Measurements from ENCODE around the gene ARL5C.

The ARL5C gene

GRCh38 chr17:39141294-39141693, 24.7 kb downstream of the ARL5C start:
- peak; percentile 96 for TF ChIP-seq ZNF8 (CRISPR knock-in tag; IDR thresholded peaks at IDR 0.05)
- TF ChIP-seq TOX (CRISPR knock-in tag; IDR thresholded peaks at IDR 0.05; ENCODE audit: borderline replicate concordance): no peak
- no peak for ATAC-seq

DNA sequence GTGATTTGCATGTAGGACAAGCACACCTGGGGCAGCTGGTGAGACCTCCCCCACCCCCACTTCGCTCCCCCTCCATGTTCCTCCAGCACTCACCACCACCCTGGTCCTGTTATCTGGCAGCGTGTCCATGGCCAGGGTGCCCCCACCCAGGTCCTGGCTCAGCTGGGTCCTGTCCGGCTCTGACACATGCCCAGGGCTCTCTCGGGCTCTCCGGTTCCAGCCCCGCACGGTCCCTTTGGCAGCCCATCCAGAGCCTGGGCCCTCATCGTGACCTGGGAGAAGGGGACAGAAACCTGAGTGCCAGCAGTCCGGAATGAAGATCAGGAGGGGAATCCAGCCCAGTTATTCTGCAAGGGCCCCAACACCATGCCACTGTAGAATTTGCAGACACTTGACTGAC, 26.4 kb downstream of the ARL5C start:
- ATAC-seq: no peak
- no peak for TF ChIP-seq ARNTL (CRISPR knock-in tag; IDR thresholded peaks at IDR 0.05; ENCODE audit: borderline replicate concordance, low read depth)

GRCh38 chr17:39139161-39139511, 26.8 kb downstream of the ARL5C start:
- peak; percentile 94 for ATAC-seq
- TF ChIP-seq ZFP30 (CRISPR knock-in tag; IDR thresholded peaks at IDR 0.05): no peak
- TF ChIP-seq TOX (CRISPR knock-in tag; IDR thresholded peaks at IDR 0.05; ENCODE audit: borderline replicate concordance): no peak
- no peak for TF ChIP-seq RARB (CRISPR knock-in tag; IDR thresholded peaks at IDR 0.05)
- no peak for TF ChIP-seq ZC3H10 (CRISPR knock-in tag; IDR thresholded peaks at IDR 0.05)
- TF ChIP-seq GLIS3 (CRISPR knock-in tag; IDR thresholded peaks at IDR 0.05): no peak
- no peak for TF ChIP-seq ZNF70 (CRISPR knock-in tag; IDR thresholded peaks at IDR 0.05)
- TF ChIP-seq CSDC2 (CRISPR knock-in tag; IDR thresholded peaks at IDR 0.05): no peak
- TF ChIP-seq PPARA (CRISPR knock-in tag; IDR thresholded peaks at IDR 0.05; ENCODE audit: borderline replicate concordance): no peak
- TF ChIP-seq ARNTL (CRISPR knock-in tag; IDR thresholded peaks at IDR 0.05; ENCODE audit: borderline replicate concordance, low read depth): no peak
- no peak for TF ChIP-seq BACH2 (CRISPR knock-in tag; IDR thresholded peaks at IDR 0.05; ENCODE audit: borderline replicate concordance)
- TF ChIP-seq SNAI2 (CRISPR knock-in tag; IDR thresholded peaks at IDR 0.05): no peak
- TF ChIP-seq ZNF565 (CRISPR knock-in tag; conservative IDR thresholded peaks at IDR 0.05; ENCODE audit: low read depth): no peak
- no peak for TF ChIP-seq ZNF8 (CRISPR knock-in tag; IDR thresholded peaks at IDR 0.05)
- TF ChIP-seq, protein P1, sequence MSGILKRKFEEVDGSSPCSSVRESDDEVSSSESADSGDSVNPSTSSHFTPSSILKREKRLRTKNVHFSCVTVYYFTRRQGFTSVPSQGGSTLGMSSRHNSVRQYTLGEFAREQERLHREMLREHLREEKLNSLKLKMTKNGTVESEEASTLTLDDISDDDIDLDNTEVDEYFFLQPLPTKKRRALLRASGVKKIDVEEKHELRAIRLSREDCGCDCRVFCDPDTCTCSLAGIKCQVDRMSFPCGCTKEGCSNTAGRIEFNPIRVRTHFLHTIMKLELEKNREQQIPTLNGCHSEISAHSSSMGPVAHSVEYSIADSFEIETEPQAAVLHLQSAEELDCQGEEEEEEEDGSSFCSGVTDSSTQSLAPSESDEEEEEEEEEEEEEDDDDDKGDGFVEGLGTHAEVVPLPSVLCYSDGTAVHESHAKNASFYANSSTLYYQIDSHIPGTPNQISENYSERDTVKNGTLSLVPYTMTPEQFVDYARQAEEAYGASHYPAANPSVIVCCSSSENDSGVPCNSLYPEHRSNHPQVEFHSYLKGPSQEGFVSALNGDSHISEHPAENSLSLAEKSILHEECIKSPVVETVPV (CRISPR knock-in tag; IDR thresholded peaks at IDR 0.05): no peak
- no peak for TF ChIP-seq TSHZ2 (CRISPR knock-in tag; IDR thresholded peaks at IDR 0.05)
- no peak for TF ChIP-seq ISL1 (CRISPR knock-in tag; IDR thresholded peaks at IDR 0.05)
- no peak for TF ChIP-seq ZFP3 (CRISPR knock-in tag; IDR thresholded peaks at IDR 0.05)

- TF ChIP-seq ZNF565 (CRISPR knock-in tag; conservative IDR thresholded peaks at IDR 0.05; ENCODE audit: low read depth) (no peak), ZFP3 (CRISPR knock-in tag; IDR thresholded peaks at IDR 0.05) (no peak), SNAI2 (CRISPR knock-in tag; IDR thresholded peaks at IDR 0.05) (no peak), BACH2 (CRISPR knock-in tag; IDR thresholded peaks at IDR 0.05; ENCODE audit: borderline replicate concordance) (no peak), POU6F1 (CRISPR knock-in tag; IDR thresholded peaks at IDR 0.05; ENCODE audit: borderline replicate concordance, low read depth) (no peak), ZNF70 (CRISPR knock-in tag; IDR thresholded peaks at IDR 0.05) (no peak), ESRRG (CRISPR knock-in tag; IDR thresholded peaks at IDR 0.05) (no peak), ARNTL (CRISPR knock-in tag; IDR thresholded peaks at IDR 0.05; ENCODE audit: borderline replicate concordance, low read depth) (no peak), ZFP30 (CRISPR knock-in tag; IDR thresholded peaks at IDR 0.05) (no peak), OSR1 (CRISPR knock-in tag; IDR thresholded peaks at IDR 0.05) (no peak), ZNF8 (CRISPR knock-in tag; IDR thresholded peaks at IDR 0.05) (no peak), ISL1 (CRISPR knock-in tag; IDR thresholded peaks at IDR 0.05) (no peak)
- TF ChIP-seq, protein P1 (CRISPR knock-in tag; IDR thresholded peaks at IDR 0.05): no peak
- TF ChIP-seq, protein P2, sequence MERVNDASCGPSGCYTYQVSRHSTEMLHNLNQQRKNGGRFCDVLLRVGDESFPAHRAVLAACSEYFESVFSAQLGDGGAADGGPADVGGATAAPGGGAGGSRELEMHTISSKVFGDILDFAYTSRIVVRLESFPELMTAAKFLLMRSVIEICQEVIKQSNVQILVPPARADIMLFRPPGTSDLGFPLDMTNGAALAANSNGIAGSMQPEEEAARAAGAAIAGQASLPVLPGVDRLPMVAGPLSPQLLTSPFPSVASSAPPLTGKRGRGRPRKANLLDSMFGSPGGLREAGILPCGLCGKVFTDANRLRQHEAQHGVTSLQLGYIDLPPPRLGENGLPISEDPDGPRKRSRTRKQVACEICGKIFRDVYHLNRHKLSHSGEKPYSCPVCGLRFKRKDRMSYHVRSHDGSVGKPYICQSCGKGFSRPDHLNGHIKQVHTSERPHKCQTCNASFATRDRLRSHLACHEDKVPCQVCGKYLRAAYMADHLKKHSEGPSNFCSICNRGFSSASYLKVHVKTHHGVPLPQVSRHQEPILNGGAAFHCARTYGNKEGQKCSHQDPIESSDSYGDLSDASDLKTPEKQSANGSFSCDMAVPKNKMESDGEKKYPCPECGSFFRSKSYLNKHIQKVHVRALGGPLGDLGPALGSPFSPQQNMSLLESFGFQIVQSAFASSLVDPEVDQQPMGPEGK (CRISPR knock-in tag; IDR thresholded peaks at IDR 0.05; ENCODE audit: borderline replicate concordance): no peak
- ATAC-seq: peak; percentile 17; the same call in 2 of the 3 replicates
Observed at GRCh38 chr17:39138431-39139160, 27.4 kb downstream of the ARL5C start.
